Body of pancreas (tissue), 4 donors: ENCODE data around the gene FAM20B. TPM values are rescaled to one million over a fixed set of nuclear protein-coding genes. Genes with fewer than 3 reads are reported as not detected.

ENCODE experiments used
- ATAC-seq: fragments of 150-250 bp; one replicate; pipeline ENCODE4 v1.9.1; 2016
- DNase-seq, 4 donors: peaks; one replicate each; pipeline ENCODE4 v3.0.0-alpha.2; 2019
- H3K27ac ChIP-seq, 4 donors: fragments of 200-600 bp; sonication (generic); 1 replicate in 3 of 4; 2 replicates in 1 of 4; pipeline versions ENCODE4 v1.5.1 to v1.6.1; 2016 to 2019; ENCODE audit warnings: mild to moderate bottlenecking in 1 of 4, mixed read lengths in 1 of 4, moderate library complexity in 1 of 4
- H3K27me3 ChIP-seq, 2 donors: fragments of 200-600 bp; sonication (generic); one replicate each; pipeline ENCODE4 v1.6.0; 2016; ENCODE audit warnings: mild to moderate bottlenecking in 1 of 2
- H3K36me3 ChIP-seq, 2 donors: fragments of 200-600 bp; sonication (generic); replicated peaks in 1 of 2; 2 replicates each; pipeline ENCODE4 v1.5.1; 2016; ENCODE audit warnings: low read depth in 2 of 2; ENCODE audit not compliant: insufficient read depth in 1 of 2
- H3K4me1 ChIP-seq: fragments of 200-600 bp; sonication (generic); one replicate; pipeline ENCODE4 v1.6.0; 2016
- H3K4me3 ChIP-seq, 2 donors: fragments of 200-600 bp; sonication (generic); 1 replicate in 1 of 2; 2 replicates in 1 of 2; pipeline ENCODE4 v1.5.1; 2016 to 2019
- H3K9me3 ChIP-seq, 3 donors: fragments of 200-600 bp; sonication (generic); 1 replicate in 2 of 3; 2 replicates in 1 of 3; pipeline ENCODE4 v1.5.1; 2016
- CTCF ChIP-seq, 7 experiments: fragments of 450-650 bp in 4 of 7; fragments of 200-600 bp in 3 of 7; sonication (generic) in 3 of 7; IDR thresholded peaks; one replicate each; pipeline ENCODE4 v1.5.1; 2016 to 2019; ENCODE audit warnings: antibody characterized with exemption in 7 of 7
- POLR2A ChIP-seq, 3 donors: fragments of 450-650 bp; IDR thresholded peaks; one replicate each; pipeline ENCODE4 v1.6.1; 2016; ENCODE audit warnings: antibody characterized with exemption in 3 of 3, mild to moderate bottlenecking in 2 of 3
- WGBS, 2 donors: methylation state at CpG; one replicate each; pipeline ENCODE4 v1.1.5; 2017; 5-methylcytosine and 5-hydroxymethylcytosine counted together
- intact Hi-C: fragments of 100-400 bp; cut with DNase I; formaldehyde crosslinking; loops from one replicate; pipeline ENCODE4 v1.15.1; 2023
- total RNA-seq, 2 donors: library from RNA; depleted of rRNA; stranded (reverse); fragments of >200 nt; gene quantifications; one replicate each; pipeline ENCODE4 v1.1.0, GENCODE V29; 2016

Gene FAM20B
- total RNA-seq, 2 donors from 2014 or later, result 11.4 to 11.9 TPM

DNA sequence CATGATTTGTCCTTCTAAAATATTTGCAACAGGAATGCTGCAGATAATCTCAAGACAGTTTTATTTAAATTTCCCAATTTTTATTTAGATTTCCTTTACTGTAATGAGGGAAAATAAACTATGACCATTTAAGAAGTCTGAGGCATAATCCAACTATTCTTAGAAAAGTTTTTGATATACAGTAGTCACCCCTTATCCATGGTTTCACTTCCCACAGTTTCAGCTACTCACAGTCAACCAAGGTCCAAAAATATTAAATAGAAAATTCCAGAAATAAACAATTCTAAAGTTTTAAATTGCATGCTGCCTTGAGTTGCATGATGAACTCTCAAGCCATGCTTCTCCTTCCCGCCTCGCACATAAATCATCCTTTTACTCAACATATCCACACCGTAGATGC lies 89.5 kb downstream of the FAM20B start:
- ATAC-seq, result no peak
- no peaks in the 10 kb centered on the region for H3K4me1 ChIP-seq
- TF ChIP-seq CTCF (IDR thresholded peaks at IDR 0.05) (no peak), POLR2A (IDR thresholded peaks at IDR 0.05) (no peak)
- 90 to 93% methylated on average over 3 of the region's 3 CpGs for WGBS, 2 donors
- no peak for DNase-seq
- no peak overlapping the region for H3K4me3 ChIP-seq
- intact Hi-C loops, result no loop called here
- H3K27me3 ChIP-seq, result no peaks in the 10 kb centered on the region
- H3K36me3 ChIP-seq, result peaks cover 0 to 17% of the 10 kb centered on the region in 2 donors
- no peaks in the 10 kb centered on the region for H3K9me3 ChIP-seq
- H3K27ac ChIP-seq, result no peak overlapping the region

GRCh38 chr1:179119513-179119912 lies 93.8 kb downstream of the FAM20B start:
- no peak for DNase-seq
- ATAC-seq, result no peak
- Histone ChIP-seq H3K27ac (no peak overlapping the region), H3K36me3 (peaks cover 0 to 10% of the 10 kb centered on the region in 2 donors), H3K9me3 (no peaks in the 10 kb centered on the region), H3K4me1 (no peaks in the 10 kb centered on the region), H3K27me3 (no peaks in the 10 kb centered on the region), H3K4me3 (no peak overlapping the region)
- TF ChIP-seq POLR2A (IDR thresholded peaks at IDR 0.05), result no peak
- TF ChIP-seq CTCF (IDR thresholded peaks at IDR 0.05), result no peak
- intact Hi-C loops, result no loop called here

DNA sequence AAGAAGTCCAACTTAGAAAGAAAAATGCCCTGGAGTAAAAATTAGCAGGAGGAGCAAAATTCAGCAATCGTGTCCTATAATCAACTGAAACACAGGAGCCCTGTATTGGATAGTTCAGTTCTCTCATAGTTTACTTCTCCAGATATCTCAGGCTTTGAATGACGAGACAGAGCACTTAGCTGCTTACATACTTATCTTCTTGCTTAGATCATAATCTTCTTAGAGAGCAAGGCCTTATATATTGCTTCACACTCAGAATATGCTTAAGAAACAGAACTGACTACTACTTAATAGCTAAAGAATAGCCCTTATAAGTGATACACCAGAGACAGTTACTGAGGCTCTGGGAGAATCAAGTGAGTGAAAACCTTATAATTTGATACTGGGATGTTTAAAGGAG lies 95.0 kb downstream of the FAM20B start:
- Histone ChIP-seq H3K4me3 (no peak overlapping the region), H3K4me1 (no peaks in the 10 kb centered on the region), H3K36me3 (peaks cover 0 to 9% of the 10 kb centered on the region in 2 donors), H3K27ac (no peak overlapping the region), H3K9me3 (no peaks in the 10 kb centered on the region), H3K27me3 (no peaks in the 10 kb centered on the region)
- ATAC-seq, result no peak
- intact Hi-C loops, result no loop called here
- TF ChIP-seq CTCF (IDR thresholded peaks at IDR 0.05) (no peak), POLR2A (IDR thresholded peaks at IDR 0.05) (no peak)
- 78 to 83% methylated on average over 2 of the region's 2 CpGs for WGBS, 2 donors
- DNase-seq, result no peak

GRCh38 chr1:179121159-179121938 lies 95.7 kb downstream of the FAM20B start:
- H3K27ac ChIP-seq, result no peak overlapping the region
- no peak for TF ChIP-seq POLR2A (IDR thresholded peaks at IDR 0.05)
- TF ChIP-seq CTCF (IDR thresholded peaks at IDR 0.05), result peak; percentile 14 to 55 (median 39)
- H3K9me3 ChIP-seq, result no peaks in the 10 kb centered on the region
- H3K36me3 ChIP-seq, result peaks cover 0 to 9% of the 10 kb centered on the region in 2 donors
- no peaks in the 10 kb centered on the region for H3K4me1 ChIP-seq
- 81 to 88% methylated on average over 7 of the region's 7 CpGs for WGBS, 2 donors
- no peak overlapping the region for H3K4me3 ChIP-seq
- intact Hi-C loops, result no loop called here
- H3K27me3 ChIP-seq, result no peaks in the 10 kb centered on the region
- no peak for ATAC-seq
- peak in 2 of 4 donors; percentile 35 to 44 for DNase-seq

GRCh38 chr1:179124873-179125272 lies 99.2 kb downstream of the FAM20B start:
- peaks cover 0 to 1% of the 10 kb centered on the region in 2 donors for H3K36me3 ChIP-seq
- no peak for ATAC-seq

More at GRCh38 chr1:179124873-179125272, 99.2 kb downstream of the FAM20B start:
- TF ChIP-seq CTCF (IDR thresholded peaks at IDR 0.05), result no peak
- no peak for TF ChIP-seq POLR2A (IDR thresholded peaks at IDR 0.05)
- intact Hi-C loops, result no loop called here
- 88 to 100% methylated on average over 1 of the region's 1 CpG for WGBS, 2 donors
- Histone ChIP-seq H3K27me3 (no peaks in the 10 kb centered on the region), H3K4me3 (no peak overlapping the region), H3K27ac (no peak overlapping the region), H3K9me3 (no peaks in the 10 kb centered on the region), H3K4me1 (peaks cover 10% of the 10 kb centered on the region)
- no peak for DNase-seq
